EL (cell line): ENCODE measurements around the gene PDPK1.
"Not testable (repeated sequence)": the region's sequence is repeated elsewhere in the genome, so short reads cannot be mapped to it uniquely, and the experiment has no call there.

Experiments used
- DNase-seq: peaks from one replicate; pipeline ENCODE4 v3.0.0-alpha.2; 2016

The PDPK1 gene

GRCh38 chr16:2620870-2621269, 83.0 kb downstream of the PDPK1 start:
- not testable (repeated sequence) for DNase-seq

GRCh38 chr16:2621395-2621794, 83.6 kb downstream of the PDPK1 start:
- not testable (repeated sequence) for DNase-seq

- not testable (repeated sequence) for DNase-seq
Measured at GRCh38 chr16:2627075-2627474, 89.3 kb downstream of the PDPK1 start.

- DNase-seq = not testable (repeated sequence)
Measured at GRCh38 chr16:2631203-2631602, 93.4 kb downstream of the PDPK1 start.

GRCh38 chr16:2632291-2632690, 94.5 kb downstream of the PDPK1 start:
- DNase-seq = not testable (repeated sequence)

- not testable (repeated sequence) for DNase-seq
Measured at GRCh38 chr16:2639071-2639721, 101.4 kb downstream of the PDPK1 start.

GRCh38 chr16:2639722-2640072, 101.9 kb downstream of the PDPK1 start:
- not testable (repeated sequence) for DNase-seq

GRCh38 chr16:2642561-2642960, 104.7 kb downstream of the PDPK1 start:
- DNase-seq = not testable (repeated sequence)

- DNase-seq = not testable (repeated sequence)
Measured at GRCh38 chr16:2644754-2645453, 107.1 kb downstream of the PDPK1 start.

- not testable (repeated sequence) for DNase-seq
Measured at GRCh38 chr16:2651268-2651871, 113.5 kb downstream of the PDPK1 start.
